ENCODE data around the gene APC2. TPM values are rescaled to one million over a fixed set of nuclear protein-coding genes. Genes with fewer than 3 reads are reported as not detected.
"Not testable (repeated sequence)": the region's sequence is repeated elsewhere in the genome, so short reads cannot be mapped to it uniquely, and the experiment has no call there.

The APC2 gene
- total RNA-seq, 4 donors from 2014 or later = 0.02 to 1.2 (median 0.35) TPM

DNA sequence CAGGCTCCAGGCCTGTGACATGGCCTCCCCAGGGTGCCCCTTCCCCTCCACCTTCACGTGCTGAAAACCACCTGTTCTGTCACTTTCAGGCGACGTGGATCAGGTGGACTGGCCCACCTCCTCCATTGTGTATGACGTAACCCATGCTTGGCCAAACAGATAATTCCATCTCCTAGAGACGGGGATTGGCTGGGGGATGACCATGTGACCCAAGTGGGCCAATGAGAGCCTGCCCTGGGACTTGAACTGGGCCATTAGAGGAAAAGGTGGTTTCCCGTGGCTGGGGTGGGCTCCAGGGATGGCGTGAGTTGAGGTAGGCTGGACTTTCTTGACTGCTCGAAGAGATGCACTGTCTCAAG lies 66.5 kb downstream of the APC2 start:
- Histone ChIP-seq H3K27me3 (peaks cover 70% of the 10 kb centered on the region), H3K36me3 (no peaks in the 10 kb centered on the region), H3K4me1 (peaks cover 0 to 26% (median 4%) of the 10 kb centered on the region in 3 donors), H3K9me3 (no peaks in the 10 kb centered on the region), H3K4me3 (no peak overlapping the region), H3K27ac (no peak overlapping the region)
- WGBS, 2 donors (ENCODE audit: low coverage in 1 of 2) = 58 to 90% methylated on average over 2 to 6 of the region's 8 CpGs
- ATAC-seq = no peak
- TF ChIP-seq POLR2A (IDR thresholded peaks at IDR 0.05) = no peak
- TF ChIP-seq, protein P1, sequence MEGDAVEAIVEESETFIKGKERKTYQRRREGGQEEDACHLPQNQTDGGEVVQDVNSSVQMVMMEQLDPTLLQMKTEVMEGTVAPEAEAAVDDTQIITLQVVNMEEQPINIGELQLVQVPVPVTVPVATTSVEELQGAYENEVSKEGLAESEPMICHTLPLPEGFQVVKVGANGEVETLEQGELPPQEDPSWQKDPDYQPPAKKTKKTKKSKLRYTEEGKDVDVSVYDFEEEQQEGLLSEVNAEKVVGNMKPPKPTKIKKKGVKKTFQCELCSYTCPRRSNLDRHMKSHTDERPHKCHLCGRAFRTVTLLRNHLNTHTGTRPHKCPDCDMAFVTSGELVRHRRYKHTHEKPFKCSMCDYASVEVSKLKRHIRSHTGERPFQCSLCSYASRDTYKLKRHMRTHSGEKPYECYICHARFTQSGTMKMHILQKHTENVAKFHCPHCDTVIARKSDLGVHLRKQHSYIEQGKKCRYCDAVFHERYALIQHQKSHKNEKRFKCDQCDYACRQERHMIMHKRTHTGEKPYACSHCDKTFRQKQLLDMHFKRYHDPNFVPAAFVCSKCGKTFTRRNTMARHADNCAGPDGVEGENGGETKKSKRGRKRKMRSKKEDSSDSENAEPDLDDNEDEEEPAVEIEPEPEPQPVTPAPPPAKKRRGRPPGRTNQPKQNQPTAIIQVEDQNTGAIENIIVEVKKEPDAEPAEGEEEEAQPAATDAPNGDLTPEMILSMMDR (IDR thresholded peaks at IDR 0.05) = no peak

DNA sequence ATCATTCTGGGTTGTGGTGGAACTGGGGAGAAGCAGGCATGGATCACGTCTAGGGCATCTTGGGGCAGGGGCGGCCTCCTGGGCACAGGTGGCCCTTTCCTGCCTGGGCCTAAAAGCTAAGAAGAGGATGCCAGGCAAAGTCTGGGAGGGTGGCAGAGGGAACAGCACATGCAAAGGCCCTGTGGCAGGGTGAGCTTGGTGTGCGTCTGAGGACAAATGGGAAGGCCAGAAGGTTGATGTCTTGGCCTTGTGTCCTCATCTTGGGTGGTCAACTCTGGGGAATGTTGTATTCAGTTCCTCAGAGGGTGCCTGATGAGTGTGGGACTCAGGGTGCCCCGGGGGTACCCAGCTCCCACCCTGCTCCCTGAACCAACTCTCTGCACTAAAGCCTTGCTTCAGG lies 68.5 kb downstream of the APC2 start:
- ATAC-seq = no peak
- WGBS, 2 donors (ENCODE audit: low coverage in 1 of 2) = 88% methylated on average over 3 of the region's 4 CpGs; no CpG with 5 or more reads in 1 of the 2 donors
- no peak for TF ChIP-seq EP300 (IDR thresholded peaks at IDR 0.05)
- TF ChIP-seq POLR2A (IDR thresholded peaks at IDR 0.05) = no peak
- TF ChIP-seq POLR2AphosphoS5 (IDR thresholded peaks at IDR 0.05) = no peak
- TF ChIP-seq, protein P1 (IDR thresholded peaks at IDR 0.05) = no peak
- H3K36me3 ChIP-seq = no peaks in the 10 kb centered on the region
- no peak overlapping the region for H3K4me3 ChIP-seq
- H3K9me3 ChIP-seq = no peaks in the 10 kb centered on the region
- peaks cover 59% of the 10 kb centered on the region for H3K27me3 ChIP-seq
- H3K27ac ChIP-seq = no peak overlapping the region
- H3K4me1 ChIP-seq = peaks cover 0 to 6% (median 3%) of the 10 kb centered on the region in 3 donors

DNA sequence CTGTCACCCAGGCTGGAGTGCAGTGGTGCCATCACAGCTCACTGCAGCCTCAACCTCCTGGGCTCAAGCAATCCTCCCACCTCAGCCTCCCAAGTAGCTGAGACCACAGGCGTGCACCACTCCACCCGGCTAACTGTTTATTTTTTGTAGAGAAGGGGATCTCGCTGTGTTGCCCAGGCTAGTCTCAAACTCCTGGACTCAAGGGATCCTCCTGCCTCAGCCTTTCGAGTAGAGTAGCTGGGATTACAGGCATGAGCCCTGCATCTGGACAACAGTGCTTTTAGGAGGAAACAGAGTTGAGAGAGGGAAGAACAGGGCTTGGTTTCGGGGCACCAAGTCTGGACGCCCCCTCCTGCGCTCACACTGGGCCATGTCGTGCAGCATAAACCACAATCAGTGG lies 69.9 kb downstream of the APC2 start:
- Histone ChIP-seq H3K27me3 (peaks cover 59% of the 10 kb centered on the region), H3K4me1 (peaks cover 0 to 12% (median 0%) of the 10 kb centered on the region in 3 donors)
- not testable (repeated sequence) for H3K36me3 ChIP-seq, H3K4me3 ChIP-seq, H3K9me3 ChIP-seq, ATAC-seq, H3K27ac ChIP-seq
- WGBS, 2 donors (ENCODE audit: low coverage in 1 of 2) = 80% methylated on average over 2 of the region's 8 CpGs; no CpG with 5 or more reads in 1 of the 2 donors

DNA sequence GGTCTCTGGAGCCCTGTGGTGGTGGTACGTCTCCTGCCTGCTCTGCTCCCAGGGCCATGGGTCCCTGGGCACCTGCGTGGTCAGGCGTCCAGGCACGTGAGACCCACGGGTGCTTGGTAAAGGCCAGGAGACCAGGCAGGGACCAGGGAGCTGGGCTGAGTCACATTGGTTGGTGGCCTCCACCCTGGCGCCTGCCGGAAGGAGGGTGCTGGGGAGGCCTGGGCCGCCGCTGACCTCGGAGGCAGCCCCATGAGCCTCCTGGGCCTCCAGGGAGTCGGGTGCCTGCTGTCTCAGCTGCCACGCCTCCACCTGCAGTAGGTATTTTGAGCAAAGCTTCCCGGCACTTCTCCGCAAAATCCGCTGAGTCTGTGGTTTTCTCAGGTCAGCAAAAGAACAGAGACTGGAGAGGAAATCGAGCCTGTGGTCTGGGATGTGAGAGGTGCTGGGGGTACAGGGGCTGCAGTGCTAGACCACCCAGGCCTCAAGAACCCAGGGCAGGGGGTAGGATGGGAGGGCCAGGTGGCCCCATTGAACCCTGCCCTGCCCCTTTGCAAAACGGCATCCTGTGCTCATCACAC lies 70.4 kb downstream of the APC2 start:
- TF ChIP-seq POLR2A (IDR thresholded peaks at IDR 0.05) (no peak), EP300 (IDR thresholded peaks at IDR 0.05) (no peak), POLR2AphosphoS5 (IDR thresholded peaks at IDR 0.05) (no peak)
- TF ChIP-seq, protein P1 (IDR thresholded peaks at IDR 0.05) = no peak
- no peaks in the 10 kb centered on the region for H3K36me3 ChIP-seq
- no peak overlapping the region for H3K4me3 ChIP-seq
- whole genome bisulfite sequencing, 2 donors (ENCODE audit: low coverage in 1 of 2) = 67 to 86% methylated on average over 1 of the region's 17 CpGs
- no peak overlapping the region for H3K27ac ChIP-seq
- no peaks in the 10 kb centered on the region for H3K9me3 ChIP-seq
- H3K27me3 ChIP-seq = peaks cover 59% of the 10 kb centered on the region
- ATAC-seq = no peak
- peaks cover 0 to 12% (median 0%) of the 10 kb centered on the region in 3 donors for H3K4me1 ChIP-seq

DNA sequence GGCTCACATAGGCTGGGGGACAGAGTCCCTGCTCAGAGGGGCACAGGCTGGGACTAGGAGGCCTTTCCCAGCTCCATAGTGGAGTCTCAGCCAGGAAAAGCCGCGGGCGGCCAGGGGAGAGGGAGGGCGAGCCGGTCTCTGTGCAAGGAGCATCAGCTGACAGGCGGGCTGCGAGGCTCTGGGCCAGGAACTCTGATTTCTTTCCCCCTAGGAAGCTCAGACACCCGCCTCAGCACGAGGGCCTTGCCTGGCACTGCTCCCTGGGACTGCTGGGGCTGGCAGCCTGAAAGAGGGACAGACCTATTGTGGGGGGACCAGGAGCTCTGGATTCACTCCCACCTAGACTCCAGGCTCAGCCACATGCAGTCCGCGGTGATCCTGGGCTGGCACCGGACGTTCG lies 71.7 kb downstream of the APC2 start:
- H3K27ac ChIP-seq = no peak overlapping the region
- ATAC-seq = no peak
- H3K36me3 ChIP-seq = no peaks in the 10 kb centered on the region
- no peaks in the 10 kb centered on the region for H3K9me3 ChIP-seq
- H3K27me3 ChIP-seq = peaks cover 59% of the 10 kb centered on the region
- no peak for TF ChIP-seq POLR2AphosphoS5 (IDR thresholded peaks at IDR 0.05)
- no peak for TF ChIP-seq EP300 (IDR thresholded peaks at IDR 0.05)
- no peak for TF ChIP-seq POLR2A (IDR thresholded peaks at IDR 0.05)
- TF ChIP-seq, protein P1 (IDR thresholded peaks at IDR 0.05) = no peak
- H3K4me3 ChIP-seq = no peak overlapping the region
- WGBS, 2 donors (ENCODE audit: low coverage in 1 of 2) = 40% methylated on average over 5 of the region's 14 CpGs; no CpG with 5 or more reads in 1 of the 2 donors
- H3K4me1 ChIP-seq = peaks cover 0 to 12% (median 0%) of the 10 kb centered on the region in 3 donors
